Ovary (tissue), 9 donors: ENCODE data around the gene NRGN. TPM values are rescaled to one million over a fixed set of nuclear protein-coding genes. Genes with fewer than 3 reads are reported as not detected.

ENCODE experiments used
- DNase-seq, 5 donors: peaks; one replicate each; pipeline ENCODE4 v3.0.0-alpha.2; 2019 to 2020
- H3K27ac ChIP-seq, 2 donors: fragments of 200-600 bp; one replicate each; pipeline versions ENCODE4 v1.5.1 to v1.8.0; 2019 to 2022
- H3K27me3 ChIP-seq: fragments of 200-600 bp; one replicate; pipeline ENCODE4 v1.8.0; 2022
- H3K36me3 ChIP-seq: fragments of 200-600 bp; sonication (generic); one replicate; pipeline ENCODE4 v1.5.1; 2019
- H3K4me1 ChIP-seq: one replicate; pipeline ENCODE4 v1.8.1; 2013; ENCODE audit warnings: mild to moderate bottlenecking, moderate library complexity; ENCODE audit not compliant: insufficient read depth
- H3K4me3 ChIP-seq: fragments of 200-600 bp; sonication (generic); one replicate; pipeline ENCODE4 v1.5.1; 2017
- H3K9me3 ChIP-seq, 2 donors: fragments of 200-600 bp in 1 of 2; sonication (generic) in 1 of 2; one replicate each; pipeline versions ENCODE4 v1.5.1 to v1.8.1; 2013 to 2019; ENCODE audit warnings: mild to moderate bottlenecking in 1 of 2, moderate library complexity in 1 of 2
- CTCF ChIP-seq, 3 donors: fragments of 450-650 bp in 2 of 3; fragments of 200-600 bp in 1 of 3; IDR thresholded peaks; one replicate each; pipeline versions ENCODE4 v1.5.1 to v1.8.0; 2016 to 2022; ENCODE audit warnings: antibody characterized with exemption in 3 of 3, mild to moderate bottlenecking in 1 of 3
- EP300 ChIP-seq: sonication (generic); formaldehyde crosslinking; IDR thresholded peaks from one replicate; pipeline ENCODE4 v1.6.1; 2017; ENCODE audit warnings: antibody characterized with exemption
- POLR2A ChIP-seq: fragments of 450-650 bp; IDR thresholded peaks from one replicate; pipeline ENCODE4 v1.6.1; 2017; ENCODE audit warnings: antibody characterized with exemption, mild to moderate bottlenecking, moderate library complexity
- WGBS, 3 donors: extraction: QIAGEN DNeasy Blood & Tissue Kit in 1 of 3; methylation state at CpG; one replicate each; pipeline versions ENCODE4 v1.1.5 to v1.1.7; 2013 to 2017; 5-methylcytosine and 5-hydroxymethylcytosine counted together
- intact Hi-C, 4 donors: fragments of 100-400 bp; cut with DNase I; formaldehyde crosslinking; loops; one replicate each; pipeline versions ENCODE4 v1.11.0 to v1.15.1; 2022 to 2023
- polyA plus RNA-seq, 2 donors: library from polyadenylated mRNA; stranded (reverse); fragments of 200-250 nt in 1 of 2; fragments of 350-450 nt in 1 of 2; fragmentation: Illumina TruSeq in 1 of 2; extraction: RNeasy Lipid Tissue Mini Kit (QIAGEN cat#74804) in 1 of 2; gene quantifications; one replicate each; pipeline ENCODE4 v1.2.3, GENCODE V29; 2013 to 2014
- total RNA-seq, 7 donors: library from RNA; depleted of rRNA in 2 of 7; stranded (reverse); fragments of >200 nt in 2 of 7; fragmentation: NEBNext Ultra II Directional in 3 of 7; extraction: Animal tissue kit (Norgen Biotek cat#: 25700) in 3 of 7; gene quantifications; one replicate each; pipeline versions ENCODE4 v1.1.0 to v1.2.4, GENCODE V29; 2016 to 2023
- donor health status: DM: no; HTN: no; CAD: no; lungs with moderate emphysema.
- donor health status: DM: no; HTN: no; CAD: no.
- donor health status: Bipolar disorder and iron deficiency.
- donor health status: DM: yes; HTN: yes; CAD: no.
- donor health status: DM: no; HTN: no; CAD: no.
- donor health status: DM: yes; HTN: yes; CAD: no.

Gene NRGN
- total and polyA plus RNA-seq, 9 donors = 1.1 to 7.0 (median 4.2) TPM; not detected in 1

DNA sequence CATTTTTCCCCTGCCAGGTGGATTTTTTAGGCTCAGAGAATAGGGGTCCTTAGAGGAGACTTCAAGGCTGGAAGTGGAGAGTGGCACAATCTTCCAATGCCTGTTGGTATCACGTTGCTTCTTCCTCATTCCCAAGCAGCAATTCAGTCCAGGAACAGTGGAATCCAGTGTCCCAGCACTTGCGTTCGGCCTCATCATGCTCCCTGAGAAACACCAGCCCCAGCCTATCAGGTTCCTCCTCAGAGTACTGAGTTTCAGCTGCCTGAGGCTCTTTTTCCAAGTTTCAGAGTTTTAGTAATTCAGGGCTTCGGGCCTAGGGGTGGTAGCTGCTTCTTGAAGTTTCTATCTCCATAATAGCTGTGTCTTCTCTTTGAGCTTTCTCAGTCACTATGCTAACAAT lies 31.9 kb upstream of the NRGN start:
- H3K27ac ChIP-seq = no peak overlapping the region
- no peak overlapping the region for H3K4me3 ChIP-seq
- no peak for DNase-seq
- intact Hi-C loops = no loop called here
- H3K27me3 ChIP-seq = no peaks in the 10 kb centered on the region
- H3K9me3 ChIP-seq = peaks cover 0 to 6% of the 10 kb centered on the region in 2 donors
- no peaks in the 10 kb centered on the region for H3K4me1 ChIP-seq
- H3K36me3 ChIP-seq = no peaks in the 10 kb centered on the region
- TF ChIP-seq POLR2A (no peak), CTCF (IDR thresholded peaks at IDR 0.05) (no peak), EP300 (no peak)
- WGBS, 3 donors = 78 to 84% (median 83%) methylated on average over 4 of the region's 4 CpGs

DNA sequence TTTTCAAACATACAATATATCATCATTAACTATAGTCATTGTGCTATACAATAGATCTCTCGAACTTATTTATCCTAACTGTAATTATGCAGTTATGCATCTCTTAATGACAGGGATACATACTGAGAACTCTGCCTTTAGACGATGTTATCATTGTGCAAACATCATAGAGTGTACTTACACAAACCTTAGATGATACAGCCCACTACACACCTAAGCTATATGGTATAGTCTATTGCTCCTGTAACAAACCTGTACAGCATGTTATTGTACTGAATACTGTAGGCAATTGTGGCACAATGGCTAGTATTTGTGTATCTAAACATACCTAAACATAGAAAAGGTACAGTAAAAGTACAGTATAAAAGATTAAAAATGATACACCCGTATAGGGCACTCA lies 27.4 kb upstream of the NRGN start:
- Histone ChIP-seq H3K4me1 (no peaks in the 10 kb centered on the region), H3K4me3 (no peak overlapping the region), H3K36me3 (no peaks in the 10 kb centered on the region), H3K9me3 (peaks cover 0 to 6% of the 10 kb centered on the region in 2 donors), H3K27me3 (no peaks in the 10 kb centered on the region), H3K27ac (no peak overlapping the region)
- TF ChIP-seq CTCF (IDR thresholded peaks at IDR 0.05) = no peak
- TF ChIP-seq EP300 = no peak
- TF ChIP-seq POLR2A = no peak
- intact Hi-C loops = no loop called here
- DNase-seq = no peak
- WGBS, 3 donors = 73 to 82% (median 77%) methylated on average over 3 of the region's 3 CpGs

- no peak overlapping the region for H3K27ac ChIP-seq
- WGBS, 3 donors = 57 to 84% (median 66%) methylated on average over 3 of the region's 3 CpGs
- no peaks in the 10 kb centered on the region for H3K9me3 ChIP-seq
- H3K36me3 ChIP-seq = no peaks in the 10 kb centered on the region
- DNase-seq = no peak
- no peak overlapping the region for H3K4me3 ChIP-seq
- no peaks in the 10 kb centered on the region for H3K4me1 ChIP-seq
- TF ChIP-seq POLR2A = no peak
- no peak for TF ChIP-seq CTCF (IDR thresholded peaks at IDR 0.05)
- no peak for TF ChIP-seq EP300
- H3K27me3 ChIP-seq = no peaks in the 10 kb centered on the region
- intact Hi-C loops = no loop called here
Measured at GRCh38 chr11:124716591-124716990, 23.2 kb upstream of the NRGN start.

DNA sequence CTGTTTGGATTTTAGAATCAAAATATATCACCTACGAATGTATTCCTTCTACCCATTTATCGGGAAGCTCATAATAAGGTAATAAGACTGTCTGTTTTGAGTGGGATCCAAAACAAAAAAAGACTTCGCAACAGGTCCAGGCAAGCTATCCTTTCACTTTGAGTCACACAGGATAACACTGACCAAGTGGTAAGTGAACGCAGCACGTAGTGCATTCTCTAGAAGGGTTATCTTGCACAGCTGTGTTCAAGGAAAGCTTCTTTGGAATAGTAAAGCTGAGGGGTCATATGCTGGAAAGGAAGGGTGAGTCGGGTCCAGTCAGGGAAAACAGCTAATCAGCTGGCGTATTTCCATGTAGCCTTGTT lies 22.3 kb upstream of the NRGN start:
- DNase-seq = no peak
- TF ChIP-seq POLR2A = no peak
- TF ChIP-seq EP300 = no peak
- no peak for TF ChIP-seq CTCF (IDR thresholded peaks at IDR 0.05)
- Histone ChIP-seq H3K36me3 (no peaks in the 10 kb centered on the region), H3K27me3 (no peaks in the 10 kb centered on the region), H3K4me3 (no peak overlapping the region), H3K4me1 (no peaks in the 10 kb centered on the region), H3K9me3 (no peaks in the 10 kb centered on the region), H3K27ac (peak overlapping the region in 1 of 2 donors; percentile 13)
- WGBS, 3 donors = 10 to 17% (median 13%) methylated on average over 7 of the region's 7 CpGs
- intact Hi-C loops = no loop called here
